ENCODE measurements around the gene INO80. TPM values are rescaled to one million over a fixed set of nuclear protein-coding genes. Genes with fewer than 3 reads are reported as not detected.

The INO80 gene
- total RNA-seq, 2 donors from 2014 or later: 23.0 to 51.2 TPM

DNA sequence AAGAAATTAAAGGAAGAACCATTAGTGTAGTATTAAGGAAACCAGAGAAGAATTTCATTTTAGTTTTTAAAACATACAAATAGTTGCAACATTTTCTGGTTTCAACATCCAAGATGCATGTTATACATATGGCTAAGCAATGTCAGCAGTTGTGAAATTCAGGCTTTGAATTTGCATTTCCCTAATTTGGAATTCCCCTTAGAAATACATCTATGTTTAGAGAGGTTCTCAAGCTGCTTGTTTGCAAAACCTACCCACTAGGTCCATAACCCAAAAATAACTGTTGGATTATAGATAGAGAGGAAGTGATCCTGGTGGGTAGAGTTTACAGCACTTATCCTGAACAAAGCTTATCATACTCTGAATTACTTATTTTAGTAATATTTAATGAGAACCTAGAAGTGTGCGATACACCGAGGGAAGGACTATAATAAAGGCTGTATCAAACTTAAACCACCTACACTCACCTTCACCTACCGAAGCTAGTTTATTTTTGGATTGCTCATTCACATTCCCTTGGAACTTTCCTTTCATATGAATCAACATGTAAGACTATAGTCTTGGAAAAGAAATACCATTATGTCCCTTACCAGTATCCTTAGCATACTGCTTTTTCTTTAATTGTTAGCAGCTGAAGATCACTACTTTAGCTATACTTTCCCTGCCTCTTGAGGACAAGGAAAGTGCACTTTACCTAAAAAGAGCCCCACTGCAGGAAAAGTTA lies 102.2 kb downstream of the INO80 start:
- intact Hi-C loops (cut with DNase I): no loop called here
- no peaks in the 10 kb centered on the region for H3K36me3 ChIP-seq
- no peaks in the 10 kb centered on the region for H3K9me3 ChIP-seq
- WGBS: 80% methylated on average over 3 of the region's 3 CpGs
- TF ChIP-seq POLR2AphosphoS5 (IDR thresholded peaks at IDR 0.05) (no peak), POLR2A (IDR thresholded peaks at IDR 0.05) (no peak)
- TF ChIP-seq, protein P1, sequence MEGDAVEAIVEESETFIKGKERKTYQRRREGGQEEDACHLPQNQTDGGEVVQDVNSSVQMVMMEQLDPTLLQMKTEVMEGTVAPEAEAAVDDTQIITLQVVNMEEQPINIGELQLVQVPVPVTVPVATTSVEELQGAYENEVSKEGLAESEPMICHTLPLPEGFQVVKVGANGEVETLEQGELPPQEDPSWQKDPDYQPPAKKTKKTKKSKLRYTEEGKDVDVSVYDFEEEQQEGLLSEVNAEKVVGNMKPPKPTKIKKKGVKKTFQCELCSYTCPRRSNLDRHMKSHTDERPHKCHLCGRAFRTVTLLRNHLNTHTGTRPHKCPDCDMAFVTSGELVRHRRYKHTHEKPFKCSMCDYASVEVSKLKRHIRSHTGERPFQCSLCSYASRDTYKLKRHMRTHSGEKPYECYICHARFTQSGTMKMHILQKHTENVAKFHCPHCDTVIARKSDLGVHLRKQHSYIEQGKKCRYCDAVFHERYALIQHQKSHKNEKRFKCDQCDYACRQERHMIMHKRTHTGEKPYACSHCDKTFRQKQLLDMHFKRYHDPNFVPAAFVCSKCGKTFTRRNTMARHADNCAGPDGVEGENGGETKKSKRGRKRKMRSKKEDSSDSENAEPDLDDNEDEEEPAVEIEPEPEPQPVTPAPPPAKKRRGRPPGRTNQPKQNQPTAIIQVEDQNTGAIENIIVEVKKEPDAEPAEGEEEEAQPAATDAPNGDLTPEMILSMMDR (IDR thresholded peaks at IDR 0.05): no peak
- no peaks in the 10 kb centered on the region for H3K27me3 ChIP-seq (replicated peaks; ENCODE audit: insufficient read depth)
- no peak overlapping the region for H3K4me3 ChIP-seq
- H3K27ac ChIP-seq: no peak overlapping the region
- DNase-seq (ENCODE audit: low spot score): no peak
- peaks cover 4% of the 10 kb centered on the region for H3K4me1 ChIP-seq (replicated peaks)

DNA sequence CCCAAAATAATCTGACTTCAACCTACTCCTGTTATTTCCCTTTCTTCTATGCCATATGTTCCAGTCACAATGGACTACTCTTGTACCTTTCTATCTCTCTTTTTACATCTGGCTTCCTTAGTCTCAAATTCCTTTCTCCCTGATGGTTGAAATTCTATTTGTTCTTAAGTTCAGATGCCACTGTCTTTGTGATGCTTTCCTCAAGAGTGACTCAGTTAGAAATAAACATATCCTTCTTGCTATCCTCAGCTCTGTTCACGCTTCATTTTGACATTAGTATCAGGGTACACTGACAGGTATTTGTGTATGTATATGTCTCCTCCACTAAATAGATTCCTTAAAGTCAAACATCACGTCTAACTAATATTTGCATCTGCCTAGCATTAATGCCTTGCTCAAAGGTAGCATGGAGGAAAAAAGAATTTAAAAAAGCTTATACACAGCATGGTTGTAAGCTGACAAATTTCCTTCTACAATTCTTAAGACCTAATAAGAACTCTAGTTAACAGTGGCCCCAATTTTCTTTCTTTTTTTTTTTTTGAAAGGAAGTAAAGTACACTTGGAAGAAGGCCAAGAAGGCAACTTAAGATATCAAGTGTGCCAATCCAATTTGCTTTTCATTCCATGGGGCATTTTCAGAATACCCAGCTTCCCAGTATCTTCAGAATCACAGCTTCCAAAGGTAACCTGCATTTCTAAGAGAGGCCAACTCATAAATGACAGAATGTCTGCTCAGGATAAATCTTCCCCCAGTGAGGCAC lies 104.8 kb downstream of the INO80 start:
- WGBS: 92% methylated on average over 2 of the region's 2 CpGs
- Histone ChIP-seq H3K36me3 (no peaks in the 10 kb centered on the region), H3K4me3 (no peak overlapping the region), H3K27ac (no peak overlapping the region), H3K4me1 (replicated peaks) (no peaks in the 10 kb centered on the region), H3K9me3 (no peaks in the 10 kb centered on the region), H3K27me3 (replicated peaks; ENCODE audit: insufficient read depth) (no peaks in the 10 kb centered on the region)
- TF ChIP-seq POLR2A (IDR thresholded peaks at IDR 0.05) (no peak), POLR2AphosphoS5 (IDR thresholded peaks at IDR 0.05) (no peak)
- TF ChIP-seq, protein P1 (IDR thresholded peaks at IDR 0.05): no peak
- DNase-seq (ENCODE audit: low spot score): no peak
- intact Hi-C loops (cut with DNase I): no loop called here

GRCh38 chr15:41010345-41010744 lies 105.7 kb downstream of the INO80 start:
- Histone ChIP-seq H3K4me1 (replicated peaks) (no peaks in the 10 kb centered on the region), H3K27me3 (replicated peaks; ENCODE audit: insufficient read depth) (no peaks in the 10 kb centered on the region), H3K9me3 (no peaks in the 10 kb centered on the region), H3K36me3 (no peaks in the 10 kb centered on the region), H3K4me3 (no peak overlapping the region), H3K27ac (no peak overlapping the region)
- TF ChIP-seq POLR2AphosphoS5 (IDR thresholded peaks at IDR 0.05) (no peak), POLR2A (IDR thresholded peaks at IDR 0.05) (no peak)
- TF ChIP-seq, protein P1 (IDR thresholded peaks at IDR 0.05): no peak
- no peak for DNase-seq (ENCODE audit: low spot score)
- intact Hi-C loops (cut with DNase I): no loop called here

GRCh38 chr15:41006479-41006878 lies 109.6 kb downstream of the INO80 start:
- no peak overlapping the region for H3K27ac ChIP-seq
- H3K4me3 ChIP-seq: no peak overlapping the region
- no peaks in the 10 kb centered on the region for H3K9me3 ChIP-seq
- no peaks in the 10 kb centered on the region for H3K36me3 ChIP-seq
- H3K27me3 ChIP-seq (replicated peaks; ENCODE audit: insufficient read depth): no peaks in the 10 kb centered on the region
- WGBS: 79% methylated on average over 2 of the region's 2 CpGs
- DNase-seq (ENCODE audit: low spot score): no peak
- no peaks in the 10 kb centered on the region for H3K4me1 ChIP-seq (replicated peaks)
- intact Hi-C loops (cut with DNase I): no loop called here
- TF ChIP-seq, protein P1 (IDR thresholded peaks at IDR 0.05): no peak
- TF ChIP-seq POLR2A (IDR thresholded peaks at IDR 0.05): no peak
- TF ChIP-seq POLR2AphosphoS5 (IDR thresholded peaks at IDR 0.05): no peak

Data from prostate gland (tissue), 2 donors.